HCT116 (cell line): ENCODE results near the gene GPR4. TPM values are rescaled to one million over a fixed set of nuclear protein-coding genes. Genes with fewer than 3 reads are reported as not detected.

Experiments
- ATAC-seq: fragments of 200-7000 bp; cut with Tn5 transposase; 2 replicates; pipeline ENCODE4 v1.9.1; 2020; ENCODE audit warnings: mild to moderate bottlenecking, moderate library complexity
- BruUV-seq: library from RNA; stranded (reverse); fragments of 400-500 nt; replicated peaks from 2 replicates; lab custom pipeline; 2021; lab: Mats Ljungman, UMichigan
- CTCF ChIA-PET: fragments of 300-600 bp; sonication (Branson Sonifier 250); formaldehyde crosslinking; loops from one replicate; lab custom pipeline; 2021; ENCODE audit warnings: antibody characterized with exemption; lab: Charles Lee
- POLR2A ChIA-PET: fragments of 300-600, 350-600 bp; sonication (Branson Sonifier 250); formaldehyde crosslinking; loops from one replicate; lab custom pipeline; 2021; ENCODE audit warnings: antibody characterized with exemption; lab: Charles Lee
- RAD21 ChIA-PET, 2 experiments: fragments of 300-600 bp; sonication (Branson Sonifier 250); formaldehyde crosslinking; loops; one replicate each; lab custom pipeline; 2023; ENCODE audit warnings: low total read pairs in 2 of 2; ENCODE audit not compliant: uncharacterized antibody in 2 of 2, unreplicated experiment in 2 of 2, low non-redundant PET in 1 of 2; lab: Charles Lee
- DNase-seq: peaks from one replicate; pipeline ENCODE4 v3.0.0-alpha.2; 2010; ENCODE audit warnings: low read depth, low spot score
- H2AFZ ChIP-seq: fragments of 200-600 bp; shearing (Covaris generic), sonication (generic); 2 replicates; pipeline ENCODE4 v1.6.1; 2017; ENCODE audit warnings: low read depth, mixed run types, mixed read lengths, antibody characterized with exemption, low read length; ENCODE audit not compliant: poor library complexity, severe bottlenecking
- H3K27ac ChIP-seq: 2 replicates; pipeline ENCODE4 v1.5.1; 2012; ENCODE audit warnings: low read depth, low read length
- H3K27me3 ChIP-seq: fragments of 200-600 bp; sonication (generic); 2 replicates; pipeline ENCODE4 v1.6.1; 2016; ENCODE audit warnings: mixed run types, low read length, mixed read lengths; ENCODE audit not compliant: insufficient read depth
- H3K36me3 ChIP-seq, 2 experiments: fragments of 200-500 bp in 1 of 2; fragments of 200-600 bp in 1 of 2; sonication (Bioruptor generic) in 1 of 2; sonication (generic) in 1 of 2; 2 replicates each; pipeline versions ENCODE4 v1.5.1 to v1.6.1; 2014 to 2016; ENCODE audit warnings: low read length in 2 of 2, inconsistent platforms in 1 of 2, mixed read lengths in 1 of 2, mixed run types in 1 of 2; ENCODE audit not compliant: insufficient read depth in 2 of 2, control insufficient read depth in 1 of 2
- H3K4me1 ChIP-seq, 2 experiments: fragments of 200-600 bp in 1 of 2; sonication (generic) in 1 of 2; 2 replicates each; pipeline versions ENCODE4 v1.5.1 to v1.6.1; 2012 to 2017; ENCODE audit warnings: low read length in 2 of 2, inconsistent platforms in 1 of 2, mild to moderate bottlenecking in 1 of 2, mixed read lengths in 1 of 2, mixed run types in 1 of 2, moderate library complexity in 1 of 2; ENCODE audit not compliant: insufficient read depth in 2 of 2, control insufficient read depth in 1 of 2
- H3K4me2 ChIP-seq: fragments of 200-600 bp; sonication (generic); 2 replicates; pipeline ENCODE4 v1.6.1; 2017; ENCODE audit warnings: mixed run types, low read length, mixed read lengths
- H3K4me3 ChIP-seq, 2 experiments: fragments of 200-600 bp in 1 of 2; sonication (generic) in 1 of 2; replicated peaks in 1 of 2; 2 replicates each; pipeline ENCODE4 v1.5.1; 2011 to 2016; ENCODE audit warnings: low read length in 2 of 2, control low read depth in 1 of 2, low read depth in 1 of 2, mild to moderate bottlenecking in 1 of 2, mixed read lengths in 1 of 2, mixed run types in 1 of 2
- H3K79me2 ChIP-seq: fragments of 200-600 bp; sonication (generic); 2 replicates; pipeline ENCODE4 v1.6.1; 2017; ENCODE audit warnings: mild to moderate bottlenecking, mixed run types, low read length, moderate library complexity, mixed read lengths; ENCODE audit not compliant: insufficient read depth
- H3K9ac ChIP-seq: fragments of 200-600 bp; sonication (generic); 2 replicates; pipeline ENCODE4 v1.6.1; 2016; ENCODE audit warnings: low read length, mixed read lengths
- H3K9me2 ChIP-seq: fragments of 200-600 bp; sonication (generic), shearing (Covaris generic); 2 replicates; pipeline ENCODE4 v1.6.1; 2017; ENCODE audit warnings: mixed run types, mild to moderate bottlenecking, moderate library complexity; ENCODE audit not compliant: insufficient read depth
- H3K9me3 ChIP-seq, 2 experiments: fragments of 200-500 bp in 1 of 2; fragments of 200-600 bp in 1 of 2; sonication (Bioruptor generic) in 1 of 2; sonication (generic) in 1 of 2; 2 replicates each; pipeline ENCODE4 v1.6.1; 2014 to 2017; ENCODE audit warnings: low read length in 2 of 2, mixed read lengths in 2 of 2, inconsistent platforms in 1 of 2, low read depth in 1 of 2, mild to moderate bottlenecking in 1 of 2, mixed run types in 1 of 2, moderate library complexity in 1 of 2; ENCODE audit not compliant: control insufficient read depth in 1 of 2, insufficient read depth in 1 of 2
- H4K20me1 ChIP-seq: fragments of 200-600 bp; sonication (generic), shearing (Covaris generic); 2 replicates; pipeline ENCODE4 v1.6.1; 2017; ENCODE audit warnings: mixed run types, mild to moderate bottlenecking, moderate library complexity; ENCODE audit not compliant: insufficient read depth
- CEBPB ChIP-seq: IDR thresholded peaks from 2 replicates; pipeline ENCODE4 v1.6.1; 2012; ENCODE audit warnings: low read depth
- CTCF ChIP-seq, 3 experiments: fragments of 200-600 bp in 1 of 3; sonication (generic) in 1 of 3; IDR thresholded peaks in 2 of 3; conservative IDR thresholded peaks in 1 of 3; 2 replicates each; pipeline ENCODE4 v1.5.1; 2012 to 2017; ENCODE audit warnings: low read depth in 2 of 3, low read length in 2 of 3, antibody characterized with exemption in 1 of 3, borderline replicate concordance in 1 of 3, control low read depth in 1 of 3, mild to moderate bottlenecking in 1 of 3, mixed read lengths in 1 of 3, mixed run types in 1 of 3, moderate library complexity in 1 of 3; ENCODE audit not compliant: insufficient read depth in 1 of 3
- EGR1 ChIP-seq: IDR thresholded peaks from 2 replicates; pipeline ENCODE4 v1.6.1; 2012; ENCODE audit warnings: low read depth
- EZH2phosphoT487 ChIP-seq: fragments of 200-600 bp; IDR thresholded peaks from 2 replicates; pipeline ENCODE4 v1.6.1; 2018; ENCODE audit warnings: antibody characterized with exemption, borderline replicate concordance
- JUND ChIP-seq: IDR thresholded peaks from 2 replicates; pipeline ENCODE4 v1.6.1; 2012
- POLR2AphosphoS5 ChIP-seq: IDR thresholded peaks from 2 replicates; pipeline ENCODE4 v1.6.1; 2011; ENCODE audit warnings: mild to moderate bottlenecking, low read depth, low read length, moderate library complexity
- RAD21 ChIP-seq: IDR thresholded peaks from 2 replicates; pipeline ENCODE4 v1.6.1; 2012; ENCODE audit warnings: low read depth, mild to moderate bottlenecking
- SP1 ChIP-seq: IDR thresholded peaks from 2 replicates; pipeline ENCODE4 v1.6.1; 2012; ENCODE audit warnings: low read depth
- TCF7L2 ChIP-seq: IDR thresholded peaks from 2 replicates; pipeline ENCODE4 v1.7.0; 2011; ENCODE audit warnings: borderline replicate concordance, inconsistent platforms; ENCODE audit not compliant: insufficient read depth, insufficient read length; ENCODE audit errors: extremely low read depth
- YY1 ChIP-seq: IDR thresholded peaks from 2 replicates; pipeline ENCODE4 v1.6.1; 2011; ENCODE audit warnings: low read length, low read depth, moderate library complexity, mild to moderate bottlenecking; ENCODE audit not compliant: insufficient replicate concordance; ENCODE audit errors: extremely low read depth
- ZFX ChIP-seq: fragments of 450-650 bp; IDR thresholded peaks from 2 replicates; pipeline ENCODE4 v1.6.1; 2017
- ZNF274 ChIP-seq: fragments of 200-500 bp; sonication (Bioruptor generic); IDR thresholded peaks from 2 replicates; pipeline ENCODE4 v1.6.1; 2014; ENCODE audit warnings: mild to moderate bottlenecking, low read depth, low read length, inconsistent platforms
- intact Hi-C: fragments of 100-400 bp; cut with micrococcal nuclease; formaldehyde crosslinking; loops from 2 replicates; pipeline ENCODE4 v1.10.0; 2022
- total RNA-seq: library from RNA; stranded (reverse); gene quantifications from one replicate; pipeline ENCODE4 v1.2.1, GENCODE V29; 2021; ENCODE audit not compliant: unreplicated experiment

GPR4 gene
- total RNA-seq, 1 experiment from 2014 or later: 0.10 TPM

- H3K9me3 ChIP-seq: no peaks in the 10 kb centered on the region
- H3K9me2 ChIP-seq: no peaks in the 10 kb centered on the region
- POLR2A ChIA-PET: interaction anchor here (1.4 to 2.8 kb wide), 2 partner anchors 22 to 53 kb away, joined by 3 to 14 read pairs; no protein-coding TSS in a partner anchor
- H3K27ac ChIP-seq: no peak overlapping the region
- TF ChIP-seq EGR1: no peak
- no peak for TF ChIP-seq SP1
- TF ChIP-seq TCF7L2: no peak
- no peak for TF ChIP-seq POLR2AphosphoS5
- no peaks in the 10 kb centered on the region for H3K27me3 ChIP-seq
- no peak overlapping the region for H3K4me2 ChIP-seq
- DNase-seq (no peak), ATAC-seq (no peak)
- BruUV-seq: no TSS peak
- no peaks in the 10 kb centered on the region for H3K36me3 ChIP-seq
- no peaks in the 10 kb centered on the region for H4K20me1 ChIP-seq
- RAD21 ChIA-PET: no interaction called here
- H2AFZ ChIP-seq: no peak overlapping the region
- no peak overlapping the region for H3K4me3 ChIP-seq
- CTCF ChIA-PET: no interaction called here
- H3K4me1 ChIP-seq: peaks cover 35 to 71% of the 10 kb centered on the region in 2 experiments
- H3K79me2 ChIP-seq: peaks cover 6% of the 10 kb centered on the region; the same call in 1 of the 2 replicates
- no peak overlapping the region for H3K9ac ChIP-seq
- intact Hi-C loops: no loop called here
Observed at GRCh38 chr19:45636902-45637301, 34.9 kb upstream of the GPR4 start.

GRCh38 chr19:45636275-45636674, 34.3 kb upstream of the GPR4 start:
- no peaks in the 10 kb centered on the region for H3K36me3 ChIP-seq
- intact Hi-C loops: no loop called here
- no peak overlapping the region for H3K4me3 ChIP-seq
- ChIA-PET POLR2A (no interaction called here), RAD21 (no interaction called here)
- DNase-seq: no peak
- H3K27ac ChIP-seq: no peak overlapping the region
- peaks cover 6% of the 10 kb centered on the region; the same call in 1 of the 2 replicates for H3K79me2 ChIP-seq
- H3K4me2 ChIP-seq: no peak overlapping the region
- H4K20me1 ChIP-seq: no peaks in the 10 kb centered on the region
- H2AFZ ChIP-seq: no peak overlapping the region
- no peak for ATAC-seq
- TF ChIP-seq YY1 (no peak), EZH2phosphoT487 (no peak), EGR1 (no peak), JUND (no peak), POLR2AphosphoS5 (no peak), RAD21 (no peak), CTCF (IDR thresholded peaks at IDR 0.05 in 2 of 3, conservative IDR thresholded peaks at IDR 0.05 in 1 of 3; ENCODE audit: borderline replicate concordance in 1 of 3, insufficient read depth in 1 of 3, low read depth in 2 of 3, low read length in 2 of 3) (no peak), ZNF274 (no peak), CEBPB (no peak), ZFX (no peak)
- TF ChIP-seq, all 23 proteins: peak for 0
- no peaks in the 10 kb centered on the region for H3K9me3 ChIP-seq
- no peaks in the 10 kb centered on the region for H3K9me2 ChIP-seq
- no TSS peak for BruUV-seq
- H3K9ac ChIP-seq: no peak overlapping the region
- CTCF ChIA-PET: no interaction called here
- H3K27me3 ChIP-seq: no peaks in the 10 kb centered on the region
- H3K4me1 ChIP-seq: peaks cover 40 to 71% of the 10 kb centered on the region in 2 experiments
